Peyer's patch (tissue), 4 donors: ENCODE results near the gene LZTR1.

Experiments used
- CTCF ChIP-seq, 6 experiments: fragments of 450-650 bp in 4 of 6; fragments of 200-600 bp in 2 of 6; sonication (generic) in 1 of 6; IDR thresholded peaks; one replicate each; pipeline ENCODE4 v1.5.1; 2017 to 2019; ENCODE audit warnings: antibody characterized with exemption in 6 of 6, mild to moderate bottlenecking in 3 of 6, moderate library complexity in 1 of 6
- POLR2A ChIP-seq, 2 donors: fragments of 450-650 bp; IDR thresholded peaks; one replicate each; pipeline ENCODE4 v1.5.1; 2017; ENCODE audit warnings: antibody characterized with exemption in 2 of 2, mild to moderate bottlenecking in 2 of 2, moderate library complexity in 2 of 2

GRCh38 chr22:20965104-20965887 lies 16.8 kb upstream of the LZTR1 start:
- TF ChIP-seq CTCF (IDR thresholded peaks at IDR 0.05): no peak
- TF ChIP-seq POLR2A (IDR thresholded peaks at IDR 0.05): no peak
